Dedifferentiated amniotic fluid mesenchymal stem cell (primary cell): Measurements from ENCODE around the gene IGFBP3.

Experiments
- DNase-seq: peaks from one replicate; pipeline ENCODE4 v3.0.0-alpha.2; 2016; ENCODE audit errors: extremely low spot score

IGFBP3 gene

GRCh38 chr7:45872116-45873034, 48.7 kb downstream of the IGFBP3 start:
- no peak for DNase-seq

GRCh38 chr7:45869426-45869825, 51.6 kb downstream of the IGFBP3 start:
- no peak for DNase-seq

GRCh38 chr7:45867471-45867870, 53.6 kb downstream of the IGFBP3 start:
- no peak for DNase-seq

- no peak for DNase-seq
Observed at GRCh38 chr7:45865594-45866410, 55.3 kb downstream of the IGFBP3 start.

- no peak for DNase-seq
Observed at GRCh38 chr7:45863715-45864114, 57.4 kb downstream of the IGFBP3 start.
